K562 (cell line): ENCODE data around the gene GTF3C4.
"Not testable (repeated sequence)": the region's sequence is repeated elsewhere in the genome, so short reads cannot be mapped to it uniquely, and the experiment has no call there.

Source experiments
- FOXA1 ChIP-seq: fragments of 450-650 bp; IDR thresholded peaks from 2 replicates; pipeline ENCODE4 v1.6.1; 2016; ENCODE audit warnings: mild to moderate bottlenecking, borderline replicate concordance
- JUND ChIP-seq, 2 experiments: IDR thresholded peaks; 2 replicates in 1 of 2; 3 replicates in 1 of 2; pipeline ENCODE4 v1.6.1; 2011; ENCODE audit warnings: borderline replicate concordance in 2 of 2, low read depth in 2 of 2, low read length in 2 of 2, improper control_type of control experiment in 1 of 2, missing biosample characterization in 1 of 2, missing genetic modification characterization in 1 of 2, missing genetic modification reagents in 1 of 2
- ZNF586 ChIP-seq: fragments of 450-650 bp; formaldehyde crosslinking; conservative IDR thresholded peaks from 2 replicates; pipeline ENCODE4 v1.4.0; 2020; ENCODE audit warnings: mild to moderate bottlenecking, moderate library complexity
- ZSCAN32 ChIP-seq: fragments of 450-650 bp; formaldehyde crosslinking; IDR thresholded peaks from 2 replicates; pipeline ENCODE4 v1.4.0; 2020; ENCODE audit warnings: mild to moderate bottlenecking, moderate library complexity
- TF ChIP-seq, protein P1 (sequence below): fragments of 450-650 bp; IDR thresholded peaks from 2 replicates; pipeline ENCODE4 v1.6.1; 2017; ENCODE audit warnings: antibody characterized with exemption, mild to moderate bottlenecking
- TF ChIP-seq, protein P2 (sequence below), 3 experiments: IDR thresholded peaks in 2 of 3; conservative IDR thresholded peaks in 1 of 3; 2 replicates each; pipeline ENCODE4 v1.5.1; 2011 to 2012; ENCODE audit warnings: low read length in 3 of 3, mild to moderate bottlenecking in 3 of 3, control low read depth in 2 of 3, improper control_type of control experiment in 1 of 3, inconsistent platforms in 1 of 3, low read depth in 1 of 3, mixed read lengths in 1 of 3, moderate library complexity in 1 of 3; ENCODE audit not compliant: insufficient read depth in 2 of 3
- TF ChIP-seq, protein P3 (sequence below): fragments of 450-650 bp; IDR thresholded peaks from 2 replicates; pipeline ENCODE4 v1.6.1; 2018; ENCODE audit not compliant: partially characterized antibody

DNA sequence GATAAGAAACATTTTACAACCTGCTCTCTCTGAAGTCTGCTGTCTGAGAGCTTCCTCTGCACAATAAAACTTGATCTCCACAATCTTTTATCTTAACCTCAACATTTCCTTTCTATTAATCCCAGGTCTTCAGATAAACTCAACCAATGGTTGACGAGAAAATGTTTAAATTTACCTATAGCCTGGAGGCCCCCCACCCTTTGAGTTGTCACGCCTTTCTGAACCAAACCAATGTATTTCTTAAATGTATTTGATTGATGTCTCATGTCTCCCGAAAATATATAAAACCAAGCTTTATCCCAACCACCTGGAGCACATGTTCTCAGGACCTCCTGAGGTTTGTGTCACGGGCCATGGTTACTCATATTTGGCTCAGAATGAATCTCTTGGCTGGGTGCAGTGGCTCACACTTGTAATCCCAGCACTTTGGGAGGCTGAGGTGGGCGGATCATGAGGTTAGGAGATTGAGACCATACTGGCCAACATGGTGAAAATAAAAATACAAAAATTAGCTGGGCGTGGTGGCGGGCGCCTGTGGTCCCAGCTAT, 48.2 kb downstream of the GTF3C4 start:
- TF ChIP-seq JUND (IDR thresholded peaks at IDR 0.05; ENCODE audit: borderline replicate concordance, low read depth, low read length); JUND (tag; IDR thresholded peaks at IDR 0.05; ENCODE audit: borderline replicate concordance, low read depth, low read length); ZSCAN32 (CRISPR knock-in tag); ZNF586 (CRISPR knock-in tag); FOXA1: not testable (repeated sequence)
- TF ChIP-seq, protein P1, sequence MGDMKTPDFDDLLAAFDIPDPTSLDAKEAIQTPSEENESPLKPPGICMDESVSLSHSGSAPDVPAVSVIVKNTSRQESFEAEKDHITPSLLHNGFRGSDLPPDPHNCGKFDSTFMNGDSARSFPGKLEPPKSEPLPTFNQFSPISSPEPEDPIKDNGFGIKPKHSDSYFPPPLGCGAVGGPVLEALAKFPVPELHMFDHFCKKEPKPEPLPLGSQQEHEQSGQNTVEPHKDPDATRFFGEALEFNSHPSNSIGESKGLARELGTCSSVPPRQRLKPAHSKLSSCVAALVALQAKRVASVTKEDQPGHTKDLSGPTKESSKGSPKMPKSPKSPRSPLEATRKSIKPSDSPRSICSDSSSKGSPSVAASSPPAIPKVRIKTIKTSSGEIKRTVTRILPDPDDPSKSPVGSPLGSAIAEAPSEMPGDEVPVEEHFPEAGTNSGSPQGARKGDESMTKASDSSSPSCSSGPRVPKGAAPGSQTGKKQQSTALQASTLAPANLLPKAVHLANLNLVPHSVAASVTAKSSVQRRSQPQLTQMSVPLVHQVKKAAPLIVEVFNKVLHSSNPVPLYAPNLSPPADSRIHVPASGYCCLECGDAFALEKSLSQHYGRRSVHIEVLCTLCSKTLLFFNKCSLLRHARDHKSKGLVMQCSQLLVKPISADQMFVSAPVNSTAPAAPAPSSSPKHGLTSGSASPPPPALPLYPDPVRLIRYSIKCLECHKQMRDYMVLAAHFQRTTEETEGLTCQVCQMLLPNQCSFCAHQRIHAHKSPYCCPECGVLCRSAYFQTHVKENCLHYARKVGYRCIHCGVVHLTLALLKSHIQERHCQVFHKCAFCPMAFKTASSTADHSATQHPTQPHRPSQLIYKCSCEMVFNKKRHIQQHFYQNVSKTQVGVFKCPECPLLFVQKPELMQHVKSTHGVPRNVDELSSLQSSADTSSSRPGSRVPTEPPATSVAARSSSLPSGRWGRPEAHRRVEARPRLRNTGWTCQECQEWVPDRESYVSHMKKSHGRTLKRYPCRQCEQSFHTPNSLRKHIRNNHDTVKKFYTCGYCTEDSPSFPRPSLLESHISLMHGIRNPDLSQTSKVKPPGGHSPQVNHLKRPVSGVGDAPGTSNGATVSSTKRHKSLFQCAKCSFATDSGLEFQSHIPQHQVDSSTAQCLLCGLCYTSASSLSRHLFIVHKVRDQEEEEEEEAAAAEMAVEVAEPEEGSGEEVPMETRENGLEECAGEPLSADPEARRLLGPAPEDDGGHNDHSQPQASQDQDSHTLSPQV: not testable (repeated sequence)
- TF ChIP-seq, protein P2, sequence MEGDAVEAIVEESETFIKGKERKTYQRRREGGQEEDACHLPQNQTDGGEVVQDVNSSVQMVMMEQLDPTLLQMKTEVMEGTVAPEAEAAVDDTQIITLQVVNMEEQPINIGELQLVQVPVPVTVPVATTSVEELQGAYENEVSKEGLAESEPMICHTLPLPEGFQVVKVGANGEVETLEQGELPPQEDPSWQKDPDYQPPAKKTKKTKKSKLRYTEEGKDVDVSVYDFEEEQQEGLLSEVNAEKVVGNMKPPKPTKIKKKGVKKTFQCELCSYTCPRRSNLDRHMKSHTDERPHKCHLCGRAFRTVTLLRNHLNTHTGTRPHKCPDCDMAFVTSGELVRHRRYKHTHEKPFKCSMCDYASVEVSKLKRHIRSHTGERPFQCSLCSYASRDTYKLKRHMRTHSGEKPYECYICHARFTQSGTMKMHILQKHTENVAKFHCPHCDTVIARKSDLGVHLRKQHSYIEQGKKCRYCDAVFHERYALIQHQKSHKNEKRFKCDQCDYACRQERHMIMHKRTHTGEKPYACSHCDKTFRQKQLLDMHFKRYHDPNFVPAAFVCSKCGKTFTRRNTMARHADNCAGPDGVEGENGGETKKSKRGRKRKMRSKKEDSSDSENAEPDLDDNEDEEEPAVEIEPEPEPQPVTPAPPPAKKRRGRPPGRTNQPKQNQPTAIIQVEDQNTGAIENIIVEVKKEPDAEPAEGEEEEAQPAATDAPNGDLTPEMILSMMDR (IDR thresholded peaks at IDR 0.05 in 2 of 3, conservative IDR thresholded peaks at IDR 0.05 in 1 of 3; ENCODE audit: insufficient read depth in 2 of 3, low read depth in 1 of 3, low read length in 3 of 3): not testable (repeated sequence)
- TF ChIP-seq, protein P3, sequence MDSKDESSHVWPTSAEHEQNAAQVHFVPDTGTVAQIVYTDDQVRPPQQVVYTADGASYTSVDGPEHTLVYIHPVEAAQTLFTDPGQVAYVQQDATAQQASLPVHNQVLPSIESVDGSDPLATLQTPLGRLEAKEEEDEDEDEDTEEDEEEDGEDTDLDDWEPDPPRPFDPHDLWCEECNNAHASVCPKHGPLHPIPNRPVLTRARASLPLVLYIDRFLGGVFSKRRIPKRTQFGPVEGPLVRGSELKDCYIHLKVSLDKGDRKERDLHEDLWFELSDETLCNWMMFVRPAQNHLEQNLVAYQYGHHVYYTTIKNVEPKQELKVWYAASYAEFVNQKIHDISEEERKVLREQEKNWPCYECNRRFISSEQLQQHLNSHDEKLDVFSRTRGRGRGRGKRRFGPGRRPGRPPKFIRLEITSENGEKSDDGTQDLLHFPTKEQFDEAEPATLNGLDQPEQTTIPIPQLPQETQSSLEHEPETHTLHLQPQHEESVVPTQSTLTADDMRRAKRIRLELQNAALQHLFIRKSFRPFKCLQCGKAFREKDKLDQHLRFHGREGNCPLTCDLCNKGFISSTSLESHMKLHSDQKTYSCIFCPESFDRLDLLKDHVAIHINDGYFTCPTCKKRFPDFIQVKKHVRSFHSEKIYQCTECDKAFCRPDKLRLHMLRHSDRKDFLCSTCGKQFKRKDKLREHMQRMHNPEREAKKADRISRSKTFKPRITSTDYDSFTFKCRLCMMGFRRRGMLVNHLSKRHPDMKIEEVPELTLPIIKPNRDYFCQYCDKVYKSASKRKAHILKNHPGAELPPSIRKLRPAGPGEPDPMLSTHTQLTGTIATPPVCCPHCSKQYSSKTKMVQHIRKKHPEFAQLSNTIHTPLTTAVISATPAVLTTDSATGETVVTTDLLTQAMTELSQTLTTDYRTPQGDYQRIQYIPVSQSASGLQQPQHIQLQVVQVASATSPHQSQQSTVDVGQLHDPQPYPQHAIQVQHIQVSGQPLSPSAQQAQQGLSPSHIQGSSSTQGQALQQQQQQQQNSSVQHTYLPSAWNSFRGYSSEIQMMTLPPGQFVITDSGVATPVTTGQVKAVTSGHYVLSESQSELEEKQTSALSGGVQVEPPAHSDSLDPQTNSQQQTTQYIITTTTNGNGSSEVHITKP: not testable (repeated sequence)
